DND-41 (cell line): Measurements from ENCODE around the gene ZNF860.

Experiments used
- EZH2 ChIP-seq: IDR thresholded peaks from 3 replicates; pipeline ENCODE4 v1.6.1; 2012; ENCODE audit warnings: borderline replicate concordance, low read depth, mild to moderate bottlenecking, moderate library complexity, low read length, inconsistent platforms; ENCODE audit not compliant: severe bottlenecking
- TF ChIP-seq, protein P1 (sequence below): IDR thresholded peaks from 2 replicates; pipeline ENCODE4 v1.5.1; 2012; ENCODE audit warnings: borderline replicate concordance, low read length, moderate library complexity, mild to moderate bottlenecking; ENCODE audit not compliant: poor library complexity, severe bottlenecking; ENCODE audit errors: extremely low read depth

DNA sequence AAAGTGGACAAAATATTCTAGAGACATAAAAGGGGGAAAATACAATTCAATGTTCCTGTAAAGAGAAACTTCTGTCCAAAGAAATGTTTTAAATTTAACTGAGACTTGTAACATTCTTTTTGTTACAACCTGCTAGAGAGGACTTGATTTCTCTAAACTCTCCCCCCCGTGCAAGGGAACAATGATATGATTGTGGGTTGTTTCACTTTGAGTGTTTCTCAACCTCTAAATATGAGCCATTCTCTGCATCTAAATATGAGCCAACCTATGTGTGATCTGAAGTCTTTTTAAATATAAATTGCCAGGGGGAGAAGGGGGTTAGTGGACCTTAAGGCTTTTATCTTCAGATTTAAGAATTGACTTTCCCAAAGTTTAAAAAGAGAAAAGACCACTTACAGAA lies 14.6 kb downstream of the ZNF860 start:
- TF ChIP-seq, protein P1, sequence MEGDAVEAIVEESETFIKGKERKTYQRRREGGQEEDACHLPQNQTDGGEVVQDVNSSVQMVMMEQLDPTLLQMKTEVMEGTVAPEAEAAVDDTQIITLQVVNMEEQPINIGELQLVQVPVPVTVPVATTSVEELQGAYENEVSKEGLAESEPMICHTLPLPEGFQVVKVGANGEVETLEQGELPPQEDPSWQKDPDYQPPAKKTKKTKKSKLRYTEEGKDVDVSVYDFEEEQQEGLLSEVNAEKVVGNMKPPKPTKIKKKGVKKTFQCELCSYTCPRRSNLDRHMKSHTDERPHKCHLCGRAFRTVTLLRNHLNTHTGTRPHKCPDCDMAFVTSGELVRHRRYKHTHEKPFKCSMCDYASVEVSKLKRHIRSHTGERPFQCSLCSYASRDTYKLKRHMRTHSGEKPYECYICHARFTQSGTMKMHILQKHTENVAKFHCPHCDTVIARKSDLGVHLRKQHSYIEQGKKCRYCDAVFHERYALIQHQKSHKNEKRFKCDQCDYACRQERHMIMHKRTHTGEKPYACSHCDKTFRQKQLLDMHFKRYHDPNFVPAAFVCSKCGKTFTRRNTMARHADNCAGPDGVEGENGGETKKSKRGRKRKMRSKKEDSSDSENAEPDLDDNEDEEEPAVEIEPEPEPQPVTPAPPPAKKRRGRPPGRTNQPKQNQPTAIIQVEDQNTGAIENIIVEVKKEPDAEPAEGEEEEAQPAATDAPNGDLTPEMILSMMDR: no peak
- TF ChIP-seq EZH2: no peak
